Esophagus muscularis mucosa (tissue), 3 donors: Measurements from ENCODE around the gene PRKAG2.

Source experiments
- EP300 ChIP-seq: sonication (generic); formaldehyde crosslinking; IDR thresholded peaks from one replicate; pipeline ENCODE4 v1.6.1; 2017; ENCODE audit warnings: antibody characterized with exemption
- TF ChIP-seq, protein P1 (sequence below), 3 experiments: fragments of 200-600 bp in 2 of 3; fragments of 450-650 bp in 1 of 3; sonication (generic) in 2 of 3; IDR thresholded peaks; one replicate each; pipeline ENCODE4 v1.5.1; 2017 to 2019; ENCODE audit warnings: antibody characterized with exemption in 3 of 3, mild to moderate bottlenecking in 2 of 3, moderate library complexity in 1 of 3

DNA sequence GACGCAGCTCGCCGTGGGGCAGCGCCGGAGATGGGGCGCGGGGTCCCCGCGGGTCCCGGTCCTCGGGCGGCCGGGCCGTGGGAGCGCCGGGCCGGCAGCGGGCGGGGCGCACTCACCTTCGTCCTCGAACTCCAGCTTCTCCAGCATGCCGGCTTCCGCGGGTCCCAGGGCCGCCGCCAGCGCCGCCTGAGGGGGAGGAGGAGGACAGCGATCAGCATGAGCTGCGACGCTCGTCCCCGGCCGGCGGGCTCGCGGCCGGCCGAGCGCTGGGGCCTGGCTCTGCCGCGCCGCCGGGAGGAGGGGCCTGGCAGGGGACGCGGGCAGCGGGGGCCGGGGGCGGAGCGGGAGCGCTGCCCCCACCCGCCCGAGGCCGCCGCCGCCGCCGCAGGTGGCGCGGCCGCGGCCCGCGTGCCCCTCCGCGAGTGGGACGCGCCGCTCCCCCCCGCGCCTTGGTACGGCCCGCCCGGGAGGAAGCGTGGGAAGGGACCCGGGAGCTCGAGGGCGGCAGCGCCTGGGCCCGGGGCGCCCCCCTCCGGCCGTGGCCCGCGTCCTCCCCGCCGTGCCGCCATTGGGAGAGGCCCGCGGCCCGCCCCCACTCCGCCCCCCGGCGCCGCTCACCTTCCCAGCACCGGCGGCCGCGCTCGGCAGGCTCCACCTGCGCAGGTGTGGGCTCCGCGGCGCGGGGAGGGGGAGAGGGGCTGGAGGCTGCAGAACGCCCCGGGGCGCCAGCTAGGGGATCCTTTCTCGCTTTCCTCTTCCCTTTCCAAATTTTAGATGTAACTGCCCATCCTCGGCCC, 244.8 kb downstream of the PRKAG2 start:
- no peak for TF ChIP-seq EP300
- TF ChIP-seq, protein P1, sequence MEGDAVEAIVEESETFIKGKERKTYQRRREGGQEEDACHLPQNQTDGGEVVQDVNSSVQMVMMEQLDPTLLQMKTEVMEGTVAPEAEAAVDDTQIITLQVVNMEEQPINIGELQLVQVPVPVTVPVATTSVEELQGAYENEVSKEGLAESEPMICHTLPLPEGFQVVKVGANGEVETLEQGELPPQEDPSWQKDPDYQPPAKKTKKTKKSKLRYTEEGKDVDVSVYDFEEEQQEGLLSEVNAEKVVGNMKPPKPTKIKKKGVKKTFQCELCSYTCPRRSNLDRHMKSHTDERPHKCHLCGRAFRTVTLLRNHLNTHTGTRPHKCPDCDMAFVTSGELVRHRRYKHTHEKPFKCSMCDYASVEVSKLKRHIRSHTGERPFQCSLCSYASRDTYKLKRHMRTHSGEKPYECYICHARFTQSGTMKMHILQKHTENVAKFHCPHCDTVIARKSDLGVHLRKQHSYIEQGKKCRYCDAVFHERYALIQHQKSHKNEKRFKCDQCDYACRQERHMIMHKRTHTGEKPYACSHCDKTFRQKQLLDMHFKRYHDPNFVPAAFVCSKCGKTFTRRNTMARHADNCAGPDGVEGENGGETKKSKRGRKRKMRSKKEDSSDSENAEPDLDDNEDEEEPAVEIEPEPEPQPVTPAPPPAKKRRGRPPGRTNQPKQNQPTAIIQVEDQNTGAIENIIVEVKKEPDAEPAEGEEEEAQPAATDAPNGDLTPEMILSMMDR (IDR thresholded peaks at IDR 0.05): peak; percentile 43 to 62 (median 53)
